WTC11 (cell line): Measurements from ENCODE around the gene CD44. TPM values are rescaled to one million over a fixed set of nuclear protein-coding genes. Genes with fewer than 3 reads are reported as not detected.

ENCODE experiments used
- ATAC-seq: fragments of 200-7000 bp; cut with Tn5 transposase; 2 replicates; pipeline ENCODE4 v1.10.0; 2021; ENCODE audit warnings: mild to moderate bottlenecking, moderate library complexity
- CTCF ChIA-PET: fragments of 300-600 bp; sonication (Branson Sonifier 250); formaldehyde crosslinking; loops from one replicate; lab custom pipeline; 2021; ENCODE audit warnings: antibody characterized with exemption; lab: Charles Lee
- POLR2A ChIA-PET: fragments of 350-600 bp; sonication (Branson Sonifier 250); formaldehyde crosslinking; loops from one replicate; lab custom pipeline; 2021; ENCODE audit warnings: antibody characterized with exemption; lab: Charles Lee
- DNase-seq: peaks from one replicate; pipeline ENCODE4 v3.0.0; 2021; ENCODE audit warnings: low spot score
- H3K27ac Mint-ChIP-seq: 2 replicates; pipeline ENCODE4 v1.8.0; 2021; ENCODE audit warnings: mixed read lengths
- H3K27me3 Mint-ChIP-seq: 2 replicates; pipeline ENCODE4 v1.8.0; 2021; ENCODE audit warnings: low read depth, mild to moderate bottlenecking, moderate library complexity, mixed read lengths
- H3K36me3 Mint-ChIP-seq: 2 replicates; pipeline ENCODE4 v1.8.0; 2021; ENCODE audit warnings: mixed read lengths
- H3K4me1 Mint-ChIP-seq: 2 replicates; pipeline ENCODE4 v1.8.0; 2022; ENCODE audit warnings: mixed read lengths
- H3K4me3 Mint-ChIP-seq: 2 replicates; pipeline ENCODE4 v1.8.0; 2021; ENCODE audit warnings: mild to moderate bottlenecking, moderate library complexity, mixed read lengths
- H3K9me3 Mint-ChIP-seq: 2 replicates; pipeline ENCODE4 v1.8.0; 2021; ENCODE audit warnings: mixed read lengths
- CBFB ChIP-seq: sonication (generic); formaldehyde crosslinking; IDR thresholded peaks from 2 replicates; pipeline ENCODE4 v1.8.1; 2022; ENCODE audit warnings: mild to moderate bottlenecking, low read depth, missing genetic modification reagents
- ERG ChIP-seq: fragments of 250-450 bp; sonication (Bioruptor Pico); IDR thresholded peaks from 2 replicates; pipeline ENCODE4 v1.8.0; 2021; ENCODE audit warnings: mild to moderate bottlenecking
- ETV6 ChIP-seq: sonication (generic); formaldehyde crosslinking; IDR thresholded peaks from 2 replicates; pipeline ENCODE4 v1.8.1; 2022; ENCODE audit warnings: mild to moderate bottlenecking, missing genetic modification reagents
- GRHL2 ChIP-seq: fragments of 250-450 bp; sonication (Bioruptor Pico); IDR thresholded peaks from 2 replicates; pipeline ENCODE4 v1.8.0; 2022; ENCODE audit warnings: mild to moderate bottlenecking, moderate library complexity; ENCODE audit not compliant: insufficient replicate concordance, severe bottlenecking
- GTF2I ChIP-seq: fragments of 250-450 bp; sonication (Bioruptor Pico); conservative IDR thresholded peaks from 2 replicates; pipeline ENCODE4 v1.4.0; 2021; ENCODE audit warnings: mild to moderate bottlenecking
- MLX ChIP-seq: sonication (generic); formaldehyde crosslinking; IDR thresholded peaks from 2 replicates; pipeline ENCODE4 v1.8.1; 2023; ENCODE audit warnings: mild to moderate bottlenecking, missing genetic modification reagents, moderate library complexity
- NFATC4 ChIP-seq: fragments of 250-450 bp; sonication (Bioruptor Pico); IDR thresholded peaks from 2 replicates; pipeline ENCODE4 v1.9.0; 2021; ENCODE audit warnings: mild to moderate bottlenecking
- NR3C1 ChIP-seq: sonication (generic); formaldehyde crosslinking; conservative IDR thresholded peaks from 2 replicates; pipeline ENCODE4 v1.8.1; 2023; ENCODE audit warnings: low read depth, mild to moderate bottlenecking, missing genetic modification reagents
- PRDM15 ChIP-seq: sonication (generic); formaldehyde crosslinking; IDR thresholded peaks from 2 replicates; pipeline ENCODE4 v1.8.0; 2022; ENCODE audit warnings: missing genetic modification reagents
- SMAD4 ChIP-seq: sonication (generic); formaldehyde crosslinking; IDR thresholded peaks from 2 replicates; pipeline ENCODE4 v1.8.0; 2022; ENCODE audit warnings: mild to moderate bottlenecking, missing genetic modification reagents
- STAT6 ChIP-seq: sonication (generic); formaldehyde crosslinking; conservative IDR thresholded peaks from 2 replicates; pipeline ENCODE4 v1.8.1; 2023; ENCODE audit warnings: mild to moderate bottlenecking, low read depth, missing genetic modification reagents, moderate library complexity
- TCF7 ChIP-seq: sonication (generic); formaldehyde crosslinking; IDR thresholded peaks from 2 replicates; pipeline ENCODE4 v1.8.0; 2022; ENCODE audit warnings: mild to moderate bottlenecking, low read depth, missing genetic modification reagents, moderate library complexity
- TEAD1 ChIP-seq: sonication (generic); formaldehyde crosslinking; IDR thresholded peaks from 2 replicates; pipeline ENCODE4 v1.8.0; 2022; ENCODE audit warnings: mild to moderate bottlenecking, missing genetic modification reagents
- TP53 ChIP-seq: sonication (generic); formaldehyde crosslinking; IDR thresholded peaks from 2 replicates; pipeline ENCODE4 v1.8.1; 2023; ENCODE audit warnings: mild to moderate bottlenecking, missing genetic modification reagents
- ZMAT4 ChIP-seq: fragments of 250-450 bp; sonication (Bioruptor Pico); IDR thresholded peaks from 2 replicates; pipeline ENCODE4 v1.9.0; 2021; ENCODE audit warnings: mild to moderate bottlenecking
- ZNF219 ChIP-seq: sonication (generic); formaldehyde crosslinking; IDR thresholded peaks from 2 replicates; pipeline ENCODE4 v1.8.0; 2023; ENCODE audit warnings: missing genetic modification reagents, mild to moderate bottlenecking, borderline replicate concordance
- ZNF423 ChIP-seq: fragments of 250-450 bp; sonication (Bioruptor Pico); IDR thresholded peaks from 2 replicates; pipeline ENCODE4 v2.1.2; 2022; ENCODE audit warnings: mild to moderate bottlenecking, moderate library complexity
- total RNA-seq: library from RNA; stranded (reverse); gene quantifications from 3 replicates; pipeline ENCODE4 v1.2.3, GENCODE V29; 2021
- TF ChIP-seq, protein P1 (sequence below): sonication (generic); formaldehyde crosslinking; IDR thresholded peaks from 2 replicates; pipeline ENCODE4 v1.8.1; 2022; ENCODE audit warnings: mild to moderate bottlenecking, missing genetic modification reagents, moderate library complexity, borderline replicate concordance
- TF ChIP-seq, protein P2 (sequence below): sonication (generic); formaldehyde crosslinking; IDR thresholded peaks from 2 replicates; pipeline ENCODE4 v1.8.1; 2022; ENCODE audit warnings: low read depth, mild to moderate bottlenecking, moderate library complexity, missing genetic modification reagents, borderline replicate concordance
- TF ChIP-seq, protein P3 (sequence below): sonication (generic); formaldehyde crosslinking; IDR thresholded peaks from 2 replicates; pipeline ENCODE4 v1.8.1; 2023; ENCODE audit warnings: mild to moderate bottlenecking, missing genetic modification reagents, borderline replicate concordance

Gene CD44
- total RNA-seq, 1 experiment from 2014 or later = 12.0 TPM

DNA sequence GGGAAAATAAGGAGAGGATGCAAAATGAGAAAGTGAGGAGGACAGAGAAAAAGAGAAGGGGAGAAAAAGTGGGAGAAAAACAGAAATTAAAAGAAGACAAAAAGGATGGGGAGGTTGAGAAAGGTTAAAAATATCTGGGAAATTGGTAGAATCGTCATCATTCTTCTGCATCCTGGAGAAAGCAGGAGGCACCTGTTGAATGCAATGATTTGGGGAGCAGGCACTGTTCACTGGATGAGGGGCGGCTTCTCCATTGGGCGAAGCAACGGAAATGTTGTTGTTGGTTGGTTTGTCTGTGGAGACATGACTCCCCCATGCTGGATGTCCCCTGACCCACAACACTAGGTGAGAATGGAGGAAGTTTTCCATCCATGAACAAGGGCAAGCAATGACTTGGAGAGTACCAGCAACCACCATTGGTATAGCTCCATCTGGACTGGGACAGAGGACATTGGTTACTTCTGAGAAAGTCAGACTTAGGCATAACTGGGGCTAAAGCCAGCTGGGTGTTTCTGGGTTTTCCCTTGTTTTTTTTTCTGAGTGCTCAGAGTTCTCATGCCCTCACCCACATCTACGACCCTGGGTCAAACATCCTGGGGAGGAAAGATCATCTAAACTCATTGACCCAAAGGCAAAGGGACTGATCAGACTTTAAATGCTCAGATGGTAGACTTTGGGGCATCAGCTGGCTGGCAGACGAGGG lies 11.9 kb upstream of the CD44 start:
- H3K27me3 Mint-ChIP-seq = peaks cover 8% of the 10 kb centered on the region
- CTCF ChIA-PET = no interaction called here
- no peak for ATAC-seq
- no peaks in the 10 kb centered on the region for H3K9me3 Mint-ChIP-seq
- H3K27ac Mint-ChIP-seq = no peak overlapping the region
- H3K36me3 Mint-ChIP-seq = no peaks in the 10 kb centered on the region
- DNase-seq = no peak
- no peak for TF ChIP-seq ZMAT4 (CRISPR knock-in tag)
- no peak for TF ChIP-seq TEAD1 (CRISPR knock-in tag)
- TF ChIP-seq MLX = no peak
- TF ChIP-seq STAT6 (CRISPR knock-in tag) = no peak
- no peak for TF ChIP-seq GRHL2
- TF ChIP-seq, protein P1, sequence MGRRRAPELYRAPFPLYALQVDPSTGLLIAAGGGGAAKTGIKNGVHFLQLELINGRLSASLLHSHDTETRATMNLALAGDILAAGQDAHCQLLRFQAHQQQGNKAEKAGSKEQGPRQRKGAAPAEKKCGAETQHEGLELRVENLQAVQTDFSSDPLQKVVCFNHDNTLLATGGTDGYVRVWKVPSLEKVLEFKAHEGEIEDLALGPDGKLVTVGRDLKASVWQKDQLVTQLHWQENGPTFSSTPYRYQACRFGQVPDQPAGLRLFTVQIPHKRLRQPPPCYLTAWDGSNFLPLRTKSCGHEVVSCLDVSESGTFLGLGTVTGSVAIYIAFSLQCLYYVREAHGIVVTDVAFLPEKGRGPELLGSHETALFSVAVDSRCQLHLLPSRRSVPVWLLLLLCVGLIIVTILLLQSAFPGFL (CRISPR knock-in tag) = no peak
- no peak for TF ChIP-seq ERG (CRISPR knock-in tag)
- TF ChIP-seq PRDM15 (CRISPR knock-in tag) = no peak
- TF ChIP-seq GTF2I (CRISPR knock-in tag) = no peak
- TF ChIP-seq NR3C1 (CRISPR knock-in tag) = no peak
- TF ChIP-seq SMAD4 (CRISPR knock-in tag) = no peak
- no peak for TF ChIP-seq TCF7
- TF ChIP-seq, all 79 proteins: peak for 0
- POLR2A ChIA-PET = no interaction called here
- Mint-ChIP-seq H3K4me1 (peaks cover 19% of the 10 kb centered on the region), H3K4me3 (no peak overlapping the region)

- Mint-ChIP-seq H3K27me3 (peaks cover 4% of the 10 kb centered on the region), H3K9me3 (no peaks in the 10 kb centered on the region), H3K27ac (no peak overlapping the region), H3K4me1 (peaks cover 19% of the 10 kb centered on the region), H3K4me3 (no peak overlapping the region), H3K36me3 (no peaks in the 10 kb centered on the region)
- ATAC-seq (no peak), DNase-seq (no peak)
- POLR2A ChIA-PET = no interaction called here
- CTCF ChIA-PET = no interaction called here
- TF ChIP-seq, protein P2, sequence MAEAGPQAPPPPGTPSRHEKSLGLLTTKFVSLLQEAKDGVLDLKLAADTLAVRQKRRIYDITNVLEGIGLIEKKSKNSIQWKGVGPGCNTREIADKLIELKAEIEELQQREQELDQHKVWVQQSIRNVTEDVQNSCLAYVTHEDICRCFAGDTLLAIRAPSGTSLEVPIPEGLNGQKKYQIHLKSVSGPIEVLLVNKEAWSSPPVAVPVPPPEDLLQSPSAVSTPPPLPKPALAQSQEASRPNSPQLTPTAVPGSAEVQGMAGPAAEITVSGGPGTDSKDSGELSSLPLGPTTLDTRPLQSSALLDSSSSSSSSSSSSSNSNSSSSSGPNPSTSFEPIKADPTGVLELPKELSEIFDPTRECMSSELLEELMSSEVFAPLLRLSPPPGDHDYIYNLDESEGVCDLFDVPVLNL (CRISPR knock-in tag) = no peak
- TF ChIP-seq, protein P3, sequence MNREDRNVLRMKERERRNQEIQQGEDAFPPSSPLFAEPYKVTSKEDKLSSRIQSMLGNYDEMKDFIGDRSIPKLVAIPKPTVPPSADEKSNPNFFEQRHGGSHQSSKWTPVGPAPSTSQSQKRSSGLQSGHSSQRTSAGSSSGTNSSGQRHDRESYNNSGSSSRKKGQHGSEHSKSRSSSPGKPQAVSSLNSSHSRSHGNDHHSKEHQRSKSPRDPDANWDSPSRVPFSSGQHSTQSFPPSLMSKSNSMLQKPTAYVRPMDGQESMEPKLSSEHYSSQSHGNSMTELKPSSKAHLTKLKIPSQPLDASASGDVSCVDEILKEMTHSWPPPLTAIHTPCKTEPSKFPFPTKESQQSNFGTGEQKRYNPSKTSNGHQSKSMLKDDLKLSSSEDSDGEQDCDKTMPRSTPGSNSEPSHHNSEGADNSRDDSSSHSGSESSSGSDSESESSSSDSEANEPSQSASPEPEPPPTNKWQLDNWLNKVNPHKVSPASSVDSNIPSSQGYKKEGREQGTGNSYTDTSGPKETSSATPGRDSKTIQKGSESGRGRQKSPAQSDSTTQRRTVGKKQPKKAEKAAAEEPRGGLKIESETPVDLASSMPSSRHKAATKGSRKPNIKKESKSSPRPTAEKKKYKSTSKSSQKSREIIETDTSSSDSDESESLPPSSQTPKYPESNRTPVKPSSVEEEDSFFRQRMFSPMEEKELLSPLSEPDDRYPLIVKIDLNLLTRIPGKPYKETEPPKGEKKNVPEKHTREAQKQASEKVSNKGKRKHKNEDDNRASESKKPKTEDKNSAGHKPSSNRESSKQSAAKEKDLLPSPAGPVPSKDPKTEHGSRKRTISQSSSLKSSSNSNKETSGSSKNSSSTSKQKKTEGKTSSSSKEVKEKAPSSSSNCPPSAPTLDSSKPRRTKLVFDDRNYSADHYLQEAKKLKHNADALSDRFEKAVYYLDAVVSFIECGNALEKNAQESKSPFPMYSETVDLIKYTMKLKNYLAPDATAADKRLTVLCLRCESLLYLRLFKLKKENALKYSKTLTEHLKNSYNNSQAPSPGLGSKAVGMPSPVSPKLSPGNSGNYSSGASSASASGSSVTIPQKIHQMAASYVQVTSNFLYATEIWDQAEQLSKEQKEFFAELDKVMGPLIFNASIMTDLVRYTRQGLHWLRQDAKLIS (CRISPR knock-in tag) = no peak
- TF ChIP-seq TP53 (no peak), NFATC4 (CRISPR knock-in tag) (no peak), ZNF423 (CRISPR knock-in tag) (no peak), TEAD1 (CRISPR knock-in tag) (no peak), ZNF219 (CRISPR knock-in tag) (no peak), CBFB (CRISPR knock-in tag) (no peak), ETV6 (CRISPR knock-in tag) (no peak)
These were observed 11.4 kb upstream of the CD44 start for GRCh38 chr11:35127619-35128018.
